ENCODE measurements around the gene CAPN11. TPM values are rescaled to one million over a fixed set of nuclear protein-coding genes. Genes with fewer than 3 reads are reported as not detected.

The CAPN11 gene
- total and polyA plus RNA-seq, 9 of the 15 experiments (the other 6 are each of a cell fraction or from before 2014, with no cell fraction given): 0.03 to 0.61 (median 0.17) TPM; not detected in 1

DNA sequence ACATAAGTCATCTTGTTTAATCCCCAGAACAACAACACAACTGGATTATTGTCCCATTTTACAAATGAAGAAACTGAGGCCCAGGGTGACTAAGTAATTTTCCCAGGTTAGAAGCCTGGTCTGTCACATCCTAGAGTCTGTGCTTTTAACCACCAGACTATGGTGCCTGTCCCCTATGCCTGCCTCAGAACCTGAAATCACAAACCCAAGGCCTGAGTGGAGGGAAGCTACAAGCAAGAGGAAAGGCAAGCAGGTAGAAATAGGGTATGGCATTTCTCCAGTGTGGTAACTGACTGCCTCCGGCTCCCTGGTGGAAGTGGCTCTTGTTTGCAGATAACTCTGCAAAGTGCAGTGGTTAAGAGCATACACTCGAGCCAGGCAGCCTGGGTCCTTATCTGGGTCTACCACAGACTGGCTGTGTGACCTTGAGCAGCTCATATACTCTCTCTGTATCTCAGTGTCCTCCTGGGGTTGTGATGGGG is 28.7 kb upstream of the CAPN11 start (continued):
- no peak for TF ChIP-seq CHD7 (IDR thresholded peaks at IDR 0.05; ENCODE audit: low read depth, low read length)
- TF ChIP-seq ZNF197 (CRISPR knock-in tag; IDR thresholded peaks at IDR 0.05; ENCODE audit: low read depth): no peak
- peak; percentile 90 for TF ChIP-seq ZNF436 (CRISPR knock-in tag; IDR thresholded peaks at IDR 0.05)
- peak in 1 of 2 experiments; percentile 72; a peak in 1 of 4 replicates for TF ChIP-seq UBTF (IDR thresholded peaks at IDR 0.05; ENCODE audit: borderline replicate concordance in 1 of 2, low read depth in 2 of 2, low read length in 2 of 2)
- TF ChIP-seq, protein P1, sequence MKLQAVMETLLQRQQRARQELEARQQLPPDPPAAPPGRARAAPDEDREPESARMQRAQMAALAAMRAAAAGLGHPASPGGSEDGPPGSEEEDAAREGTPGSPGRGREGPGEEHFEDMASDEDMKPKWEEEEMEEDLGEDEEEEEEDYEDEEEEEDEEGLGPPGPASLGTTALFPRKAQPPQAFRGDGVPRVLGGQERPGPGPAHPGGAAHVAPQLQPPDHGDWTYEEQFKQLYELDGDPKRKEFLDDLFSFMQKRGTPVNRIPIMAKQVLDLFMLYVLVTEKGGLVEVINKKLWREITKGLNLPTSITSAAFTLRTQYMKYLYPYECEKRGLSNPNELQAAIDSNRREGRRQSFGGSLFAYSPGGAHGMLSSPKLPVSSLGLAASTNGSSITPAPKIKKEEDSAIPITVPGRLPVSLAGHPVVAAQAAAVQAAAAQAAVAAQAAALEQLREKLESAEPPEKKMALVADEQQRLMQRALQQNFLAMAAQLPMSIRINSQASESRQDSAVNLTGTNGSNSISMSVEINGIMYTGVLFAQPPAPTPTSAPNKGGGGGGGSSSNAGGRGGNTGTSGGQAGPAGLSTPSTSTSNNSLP (IDR thresholded peaks at IDR 0.05; ENCODE audit: borderline replicate concordance, low read depth, low read length): peak; percentile 72; the same call in 1 of the 2 replicates
- peak; percentile 75 for TF ChIP-seq MTA3 (IDR thresholded peaks at IDR 0.05; ENCODE audit: borderline replicate concordance)
- peak; percentile 22; the same call in 1 of the 2 replicates for TF ChIP-seq CREM (IDR thresholded peaks at IDR 0.05; ENCODE audit: low read depth)
- TF ChIP-seq, protein P2, sequence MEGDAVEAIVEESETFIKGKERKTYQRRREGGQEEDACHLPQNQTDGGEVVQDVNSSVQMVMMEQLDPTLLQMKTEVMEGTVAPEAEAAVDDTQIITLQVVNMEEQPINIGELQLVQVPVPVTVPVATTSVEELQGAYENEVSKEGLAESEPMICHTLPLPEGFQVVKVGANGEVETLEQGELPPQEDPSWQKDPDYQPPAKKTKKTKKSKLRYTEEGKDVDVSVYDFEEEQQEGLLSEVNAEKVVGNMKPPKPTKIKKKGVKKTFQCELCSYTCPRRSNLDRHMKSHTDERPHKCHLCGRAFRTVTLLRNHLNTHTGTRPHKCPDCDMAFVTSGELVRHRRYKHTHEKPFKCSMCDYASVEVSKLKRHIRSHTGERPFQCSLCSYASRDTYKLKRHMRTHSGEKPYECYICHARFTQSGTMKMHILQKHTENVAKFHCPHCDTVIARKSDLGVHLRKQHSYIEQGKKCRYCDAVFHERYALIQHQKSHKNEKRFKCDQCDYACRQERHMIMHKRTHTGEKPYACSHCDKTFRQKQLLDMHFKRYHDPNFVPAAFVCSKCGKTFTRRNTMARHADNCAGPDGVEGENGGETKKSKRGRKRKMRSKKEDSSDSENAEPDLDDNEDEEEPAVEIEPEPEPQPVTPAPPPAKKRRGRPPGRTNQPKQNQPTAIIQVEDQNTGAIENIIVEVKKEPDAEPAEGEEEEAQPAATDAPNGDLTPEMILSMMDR (IDR thresholded peaks at IDR 0.05 in 2 of 3, conservative IDR thresholded peaks at IDR 0.05 in 1 of 3; ENCODE audit: insufficient read depth in 2 of 3, low read depth in 1 of 3, low read length in 3 of 3): peak in 1 of 3 experiments; percentile 15; a peak in 2 of 6 replicates

Data from K562 (cell line).